Nephron (organoid): ENCODE results near the gene BNIP5.

Experiments used
- H3K27ac Mint-ChIP-seq, 3 experiments: 2 replicates each; pipeline ENCODE4 v1.8.0; 2020; ENCODE audit warnings: mixed read lengths in 3 of 3, mild to moderate bottlenecking in 2 of 3, moderate library complexity in 1 of 3
- H3K27me3 Mint-ChIP-seq: 2 replicates; pipeline ENCODE4 v1.8.0; 2021; ENCODE audit warnings: low read depth, mild to moderate bottlenecking, moderate library complexity, mixed read lengths
- H3K36me3 Mint-ChIP-seq: 2 replicates; pipeline ENCODE4 v1.8.0; 2020; ENCODE audit warnings: low read depth, mixed read lengths
- H3K4me1 Mint-ChIP-seq: 2 replicates; pipeline ENCODE4 v1.8.0; 2020; ENCODE audit warnings: mixed read lengths
- H3K4me3 Mint-ChIP-seq, 3 experiments: 2 replicates each; pipeline ENCODE4 v1.8.0; 2020; ENCODE audit warnings: mild to moderate bottlenecking in 3 of 3, mixed read lengths in 3 of 3, moderate library complexity in 2 of 3
- H3K9me3 Mint-ChIP-seq: 2 replicates; pipeline ENCODE4 v1.8.0; 2020; ENCODE audit warnings: mixed read lengths
- TF ChIP-seq, protein P1 (sequence below), 3 experiments: fragments of 200-600 bp; sonication (generic); IDR thresholded peaks; one replicate each; pipeline ENCODE4 v1.5.0; 2021; ENCODE audit warnings: antibody characterized with exemption in 3 of 3; ENCODE audit not compliant: unreplicated experiment in 3 of 3

BNIP5 gene

DNA sequence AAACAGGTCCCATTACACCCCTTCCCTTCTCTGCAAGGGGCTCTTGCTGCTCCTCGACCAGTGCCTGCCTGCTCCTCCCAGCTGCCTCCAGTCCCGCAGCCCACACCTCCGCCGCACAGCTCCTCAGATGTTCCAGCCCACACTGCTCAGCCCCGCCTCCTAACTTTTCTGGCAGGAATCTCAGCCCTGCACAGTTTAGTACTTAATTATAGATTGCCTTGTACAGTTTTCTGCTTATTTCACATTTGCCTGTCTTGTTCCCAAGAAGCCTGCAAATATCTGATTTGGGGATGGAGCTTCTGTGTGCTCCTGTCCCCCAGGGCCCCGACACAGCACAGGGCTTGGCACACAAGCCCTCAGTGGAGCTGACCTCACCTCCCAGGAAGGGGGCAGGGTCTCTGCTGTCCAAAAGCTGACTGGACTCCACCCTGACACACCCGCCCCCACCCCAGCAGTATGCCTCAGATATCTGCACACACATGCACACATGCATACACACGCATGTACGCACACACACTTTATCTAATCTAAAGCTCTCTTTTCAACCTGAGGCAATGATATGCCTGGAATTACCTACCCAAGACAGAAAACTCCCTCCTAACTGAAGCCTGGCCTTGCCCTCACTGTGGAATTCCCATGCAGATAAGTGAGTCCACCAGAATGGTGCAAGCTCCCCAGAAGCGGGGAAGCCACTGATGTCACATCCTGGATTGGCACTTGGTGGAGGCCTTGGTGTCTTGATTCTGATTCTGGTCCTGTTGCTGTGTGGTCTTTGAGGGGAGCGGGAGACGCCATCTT is 68.0 kb downstream of the BNIP5 start:
- Mint-ChIP-seq H3K4me1 (peaks cover 11% of the 10 kb centered on the region), H3K36me3 (no peaks in the 10 kb centered on the region), H3K27me3 (peaks cover 17% of the 10 kb centered on the region), H3K9me3 (peaks cover 10% of the 10 kb centered on the region), H3K4me3 (no peak overlapping the region), H3K27ac (peak overlapping the region in 1 of 3 experiments; percentile 44)
- TF ChIP-seq, protein P1, sequence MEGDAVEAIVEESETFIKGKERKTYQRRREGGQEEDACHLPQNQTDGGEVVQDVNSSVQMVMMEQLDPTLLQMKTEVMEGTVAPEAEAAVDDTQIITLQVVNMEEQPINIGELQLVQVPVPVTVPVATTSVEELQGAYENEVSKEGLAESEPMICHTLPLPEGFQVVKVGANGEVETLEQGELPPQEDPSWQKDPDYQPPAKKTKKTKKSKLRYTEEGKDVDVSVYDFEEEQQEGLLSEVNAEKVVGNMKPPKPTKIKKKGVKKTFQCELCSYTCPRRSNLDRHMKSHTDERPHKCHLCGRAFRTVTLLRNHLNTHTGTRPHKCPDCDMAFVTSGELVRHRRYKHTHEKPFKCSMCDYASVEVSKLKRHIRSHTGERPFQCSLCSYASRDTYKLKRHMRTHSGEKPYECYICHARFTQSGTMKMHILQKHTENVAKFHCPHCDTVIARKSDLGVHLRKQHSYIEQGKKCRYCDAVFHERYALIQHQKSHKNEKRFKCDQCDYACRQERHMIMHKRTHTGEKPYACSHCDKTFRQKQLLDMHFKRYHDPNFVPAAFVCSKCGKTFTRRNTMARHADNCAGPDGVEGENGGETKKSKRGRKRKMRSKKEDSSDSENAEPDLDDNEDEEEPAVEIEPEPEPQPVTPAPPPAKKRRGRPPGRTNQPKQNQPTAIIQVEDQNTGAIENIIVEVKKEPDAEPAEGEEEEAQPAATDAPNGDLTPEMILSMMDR (IDR thresholded peaks at IDR 0.05; ENCODE audit: unreplicated experiment in 3 of 3), result no peak

DNA sequence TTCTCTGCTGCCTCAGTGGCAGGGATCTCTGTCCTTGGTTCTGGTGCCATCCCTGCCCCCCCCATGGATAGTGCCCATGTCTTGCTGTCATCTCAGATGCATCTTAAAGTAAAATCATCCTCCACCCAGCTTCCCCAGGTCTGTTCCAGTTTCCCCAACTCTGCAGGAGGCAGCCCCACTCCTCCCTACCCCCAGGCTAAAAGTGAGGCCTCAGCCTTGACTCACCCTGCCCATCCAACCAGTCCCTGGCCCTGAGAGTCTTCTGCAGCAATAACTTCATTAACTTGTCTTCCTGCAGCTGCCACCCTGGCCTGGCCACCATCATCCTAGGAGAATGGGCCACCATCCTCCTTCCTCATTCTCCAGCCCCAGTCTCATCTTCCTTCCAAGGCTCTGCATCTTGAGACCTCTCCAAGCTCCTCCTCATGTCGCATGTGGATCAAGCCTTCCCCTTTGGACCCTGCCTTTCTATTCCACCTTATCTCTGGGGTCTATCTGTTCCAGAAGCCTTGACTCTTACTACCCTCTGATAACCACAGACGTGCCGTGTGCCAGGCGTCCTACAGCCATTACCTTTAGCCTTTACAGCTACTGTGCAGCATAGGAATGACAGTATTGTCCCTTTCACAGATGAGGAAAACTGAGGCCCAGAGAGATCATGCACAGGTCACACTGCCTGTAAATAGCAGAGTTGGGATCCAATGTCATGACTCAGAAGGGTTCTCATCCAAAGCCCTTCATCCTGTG is 68.8 kb downstream of the BNIP5 start:
- Mint-ChIP-seq H3K4me3 (no peak overlapping the region), H3K4me1 (peaks cover 11% of the 10 kb centered on the region), H3K9me3 (peaks cover 10% of the 10 kb centered on the region), H3K36me3 (no peaks in the 10 kb centered on the region), H3K27me3 (peaks cover 13% of the 10 kb centered on the region), H3K27ac (no peak overlapping the region)
- TF ChIP-seq, protein P1 (IDR thresholded peaks at IDR 0.05; ENCODE audit: unreplicated experiment in 3 of 3), result no peak

DNA sequence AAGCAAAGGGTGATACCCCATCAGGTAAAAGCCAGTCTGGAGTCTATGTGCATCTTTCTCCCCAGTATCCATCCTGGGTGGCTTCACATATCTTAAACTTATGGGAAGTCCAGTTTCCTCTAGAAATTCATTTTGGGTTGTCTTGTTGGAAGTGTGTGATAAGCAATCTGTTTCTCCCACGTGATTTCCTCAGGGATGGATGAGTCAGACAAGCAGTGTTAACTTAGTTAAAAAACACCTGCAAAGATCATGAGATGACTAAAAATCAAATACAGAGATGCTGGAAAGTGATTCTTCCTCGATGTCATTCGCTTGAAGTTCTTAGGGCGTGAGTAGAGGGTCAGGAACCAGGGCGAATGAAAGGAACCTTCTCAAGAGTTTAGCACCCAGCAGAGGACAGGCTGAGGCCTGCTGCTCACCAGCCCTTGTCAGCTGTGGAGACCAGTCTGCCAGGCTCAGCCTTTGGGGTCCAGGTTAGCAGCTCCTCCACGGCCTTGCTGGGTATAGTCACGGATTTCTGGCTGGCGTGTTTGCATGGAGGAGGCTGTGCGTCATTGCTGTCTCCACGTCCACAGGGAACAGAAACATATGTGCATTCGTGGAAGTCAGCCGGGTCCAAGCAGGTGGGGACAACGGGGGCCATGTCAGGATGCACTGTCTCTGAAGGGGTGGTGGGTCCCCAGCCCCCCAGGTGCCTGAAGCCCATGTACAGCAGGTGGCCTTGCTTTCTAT is 69.6 kb downstream of the BNIP5 start:
- H3K27ac Mint-ChIP-seq, result no peak overlapping the region
- TF ChIP-seq, protein P1 (IDR thresholded peaks at IDR 0.05; ENCODE audit: unreplicated experiment in 3 of 3), result no peak
- peaks cover 13% of the 10 kb centered on the region for H3K27me3 Mint-ChIP-seq
- no peaks in the 10 kb centered on the region for H3K36me3 Mint-ChIP-seq
- H3K4me1 Mint-ChIP-seq, result peaks cover 11% of the 10 kb centered on the region
- H3K4me3 Mint-ChIP-seq, result no peak overlapping the region
- peaks cover 10% of the 10 kb centered on the region for H3K9me3 Mint-ChIP-seq
